GM19463 (cell line): Measurements from ENCODE around the gene RBM11.

Experiments used
- ATAC-seq: cut with Tn5 transposase; IDR thresholded peaks from one replicate; pipeline ENCODE4 v1.9.1; 2021; ENCODE audit warnings: mild to moderate bottlenecking, moderate library complexity; ENCODE audit not compliant: unreplicated experiment

Gene RBM11

DNA sequence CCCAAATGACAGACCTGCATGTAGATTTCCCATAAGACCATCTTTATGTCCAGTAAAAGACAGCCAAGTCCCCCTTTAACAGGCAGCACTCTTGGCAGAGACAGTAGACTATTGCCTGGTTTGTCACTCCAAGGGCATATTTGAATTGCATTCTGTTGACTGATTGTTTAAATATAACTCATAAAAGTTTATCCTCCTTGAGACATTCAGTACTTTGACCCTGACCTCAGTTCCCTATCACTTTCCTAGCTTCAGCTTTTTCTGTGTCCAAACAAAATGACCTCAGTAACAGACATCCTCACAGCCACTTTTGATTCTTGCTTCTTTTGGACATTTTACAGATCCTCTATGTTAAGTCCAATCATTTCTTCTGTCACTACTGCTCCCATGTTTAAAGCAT, 51.1 kb downstream of the RBM11 start:
- no peak for ATAC-seq

DNA sequence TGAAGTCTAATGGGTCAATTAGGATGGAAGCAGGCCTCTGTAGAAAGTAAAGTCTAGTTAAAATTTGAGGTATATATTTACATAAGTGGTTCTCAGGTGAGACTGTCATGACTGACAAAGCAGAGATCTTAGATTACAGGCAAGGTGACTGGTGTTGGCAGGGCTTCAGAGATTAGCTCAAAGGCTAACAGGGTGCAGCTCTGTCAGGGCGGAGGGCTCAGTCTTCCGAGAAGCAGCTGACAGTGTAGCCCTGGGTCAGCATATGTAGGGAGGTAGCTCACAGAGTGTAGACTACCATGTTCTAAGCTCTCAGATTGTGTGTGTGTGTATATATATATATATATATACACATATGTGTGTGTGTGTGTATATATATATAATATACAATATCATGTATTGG, 54.7 kb downstream of the RBM11 start:
- no peak for ATAC-seq

DNA sequence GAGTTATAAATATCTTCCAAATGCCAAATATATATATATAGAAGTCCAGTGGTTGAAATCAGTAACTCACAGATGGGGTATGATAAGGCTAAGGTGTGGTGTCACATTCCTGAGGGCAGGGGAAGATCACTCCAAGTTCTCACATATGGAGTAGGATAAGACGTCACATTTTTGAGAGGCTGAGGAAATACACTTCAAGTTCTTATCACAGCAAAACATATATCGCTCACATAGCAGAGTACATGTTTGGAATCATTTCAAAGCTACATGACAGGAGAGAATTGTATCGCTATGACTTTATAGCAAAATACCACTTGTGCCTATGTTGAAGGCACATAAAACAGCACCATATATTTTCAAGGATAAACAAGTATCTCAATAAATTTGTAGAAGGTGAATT, 55.1 kb downstream of the RBM11 start:
- no peak for ATAC-seq

DNA sequence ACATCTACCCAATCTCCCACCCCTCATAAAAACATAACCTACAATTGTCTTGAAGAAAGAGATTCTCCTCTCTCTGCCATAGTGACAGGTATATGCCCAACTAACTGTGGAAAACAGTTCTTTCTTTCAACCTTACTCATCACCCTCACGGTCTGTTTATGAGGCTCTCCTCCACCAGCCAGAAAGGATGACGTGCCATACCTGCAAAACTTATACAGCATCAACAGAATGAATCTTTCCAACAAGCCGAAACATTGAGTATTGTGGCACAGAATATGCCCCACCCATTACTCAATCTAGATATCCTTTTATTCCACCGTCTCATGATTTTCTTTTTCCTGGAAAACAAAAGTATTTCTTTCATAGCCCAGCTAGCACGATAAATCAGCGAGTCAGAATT, 55.7 kb downstream of the RBM11 start:
- no peak for ATAC-seq

DNA sequence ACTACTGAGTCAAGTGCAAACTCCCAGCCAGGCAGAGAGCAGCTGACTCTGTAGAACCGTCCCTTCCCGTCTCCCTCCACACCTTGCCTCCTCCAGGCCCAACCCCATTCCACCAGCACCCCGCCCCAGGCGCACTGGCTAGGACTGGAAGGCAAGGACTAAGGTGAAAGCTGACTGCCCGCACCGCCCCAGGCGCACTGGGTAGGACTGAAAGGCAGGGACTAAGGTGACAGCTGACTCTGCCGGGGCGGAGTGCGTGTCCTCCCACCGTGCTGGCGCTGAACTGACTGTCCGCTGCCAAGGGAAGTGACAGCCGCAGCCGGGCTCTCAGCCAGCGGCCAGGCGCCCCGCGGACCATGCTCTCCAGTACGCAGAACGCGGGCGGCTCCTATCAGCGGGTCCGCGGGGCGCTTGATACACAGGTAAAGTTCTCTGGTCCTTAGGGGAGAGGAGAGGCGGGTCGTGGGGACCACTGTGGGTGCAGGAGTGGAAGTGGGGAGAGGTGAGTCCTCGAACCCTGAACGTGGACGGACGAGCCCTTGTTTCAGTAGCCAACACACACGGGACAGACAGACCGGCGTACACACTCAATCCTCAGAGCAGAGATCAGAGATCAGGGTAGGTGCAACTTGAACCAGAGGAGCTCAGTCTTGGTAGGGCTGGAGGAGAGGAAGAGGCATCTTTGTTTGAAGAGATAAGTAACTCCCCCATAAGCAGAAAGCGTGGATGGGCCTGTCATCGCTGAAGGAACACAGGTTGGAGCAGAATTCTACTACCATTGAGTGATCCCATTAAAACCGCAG, 58.0 kb downstream of the RBM11 start:
- no peak for ATAC-seq

DNA sequence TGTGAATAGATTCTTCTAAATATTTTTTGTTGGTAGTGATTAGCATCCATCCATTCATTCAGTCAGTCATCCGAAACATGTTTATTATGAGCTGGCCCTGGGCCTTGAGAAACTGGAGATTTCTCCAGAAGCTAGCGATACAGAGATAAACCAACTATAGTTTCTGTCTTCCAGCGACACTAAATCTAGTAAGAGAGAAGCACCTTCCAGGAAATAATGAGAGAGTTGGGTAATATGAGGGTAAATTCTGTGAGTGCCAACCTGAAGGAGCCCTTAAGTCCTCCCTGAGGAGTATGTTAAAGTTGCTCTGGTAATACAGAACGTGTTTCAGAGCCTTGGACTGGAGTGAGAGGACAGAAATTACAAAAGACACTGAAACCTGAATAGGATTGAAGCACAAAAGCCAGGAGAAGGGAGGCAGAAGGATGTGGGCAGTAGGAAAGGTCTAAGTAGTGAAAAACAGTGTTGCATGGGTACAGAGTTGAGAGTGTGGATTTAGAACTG, 59.8 kb downstream of the RBM11 start:
- no peak for ATAC-seq
